HEK293 (cell line): Measurements from ENCODE around the gene TMEM187.

Experiments
- CTCF ChIA-PET: fragments of 350-600 bp; formaldehyde crosslinking; extraction: SDS; loops from one replicate; lab custom pipeline; 2021; ENCODE audit warnings: antibody characterized with exemption; lab: Yijun Ruan, JAX
- POLR2A ChIA-PET: fragments of 300-600 bp; formaldehyde crosslinking; extraction: SDS; loops from one replicate; lab custom pipeline; 2020; ENCODE audit warnings: antibody characterized with exemption, inconsistent platforms; lab: Yijun Ruan, JAX
- H3K27ac ChIP-seq: fragments of 200-500 bp; sonication (Bioruptor generic); 2 replicates; pipeline ENCODE4 v1.5.1; 2014; ENCODE audit warnings: low read depth, low read length, control low read depth, inconsistent platforms; ENCODE audit errors: extremely low read depth
- H3K36me3 ChIP-seq, 2 experiments: fragments of 200-500 bp in 1 of 2; sonication (Bioruptor generic) in 1 of 2; 1 replicate in 1 of 2; 2 replicates in 1 of 2; pipeline ENCODE4 v1.5.1; 2014 to 2017; ENCODE audit warnings: inconsistent platforms in 2 of 2, low read length in 2 of 2; ENCODE audit not compliant: control insufficient read depth in 2 of 2, insufficient read depth in 1 of 2
- H3K4me1 ChIP-seq: fragments of 200-500 bp; sonication (Bioruptor generic); 2 replicates; pipeline ENCODE4 v1.5.1; 2014; ENCODE audit warnings: mild to moderate bottlenecking, low read length, inconsistent platforms; ENCODE audit not compliant: control insufficient read depth, insufficient read depth
- H3K4me3 ChIP-seq: 2 replicates; pipeline ENCODE4 v1.5.1; 2011; ENCODE audit warnings: low read depth, mild to moderate bottlenecking, control low read depth, low read length, moderate library complexity
- H3K9me3 ChIP-seq: fragments of 200-500 bp; sonication (Bioruptor generic); 2 replicates; pipeline ENCODE4 v1.5.1; 2014; ENCODE audit warnings: low read depth, low read length, inconsistent platforms; ENCODE audit not compliant: control insufficient read depth, insufficient read depth
- GLIS1 ChIP-seq: fragments of 450-650 bp; formaldehyde crosslinking; IDR thresholded peaks from 2 replicates; pipeline ENCODE4 v1.5.1; 2016; ENCODE audit warnings: missing biosample characterization, missing genetic modification characterization
- KLF9 ChIP-seq: fragments of 450-650 bp; formaldehyde crosslinking; IDR thresholded peaks from 2 replicates; pipeline ENCODE4 v1.5.1; 2016; ENCODE audit warnings: missing biosample characterization, missing genetic modification characterization, low read depth
- PBX3 ChIP-seq: sonication (generic); formaldehyde crosslinking; IDR thresholded peaks from 2 replicates; pipeline ENCODE4 v1.8.1; 2022; ENCODE audit warnings: mild to moderate bottlenecking, moderate library complexity, missing genetic modification reagents
- SCRT2 ChIP-seq: fragments of 450-650 bp; formaldehyde crosslinking; IDR thresholded peaks from 2 replicates; pipeline ENCODE4 v1.5.1; 2016; ENCODE audit warnings: missing biosample characterization, missing genetic modification characterization
- ZBTB20 ChIP-seq: fragments of 450-650 bp; formaldehyde crosslinking; IDR thresholded peaks from 2 replicates; pipeline ENCODE4 v1.5.1; 2016; ENCODE audit warnings: missing biosample characterization, missing genetic modification characterization
- ZBTB21 ChIP-seq: fragments of 450-650 bp; formaldehyde crosslinking; IDR thresholded peaks from 2 replicates; pipeline ENCODE4 v1.5.1; 2017; ENCODE audit warnings: missing biosample characterization, missing genetic modification characterization
- ZBTB8A ChIP-seq: fragments of 450-650 bp; formaldehyde crosslinking; IDR thresholded peaks from 2 replicates; pipeline ENCODE4 v1.5.1; 2016; ENCODE audit warnings: missing biosample characterization, missing genetic modification characterization
- ZNF146 ChIP-seq: fragments of 450-650 bp; formaldehyde crosslinking; IDR thresholded peaks from 2 replicates; pipeline ENCODE4 v1.5.1; 2016; ENCODE audit warnings: missing biosample characterization, missing genetic modification characterization
- ZNF155 ChIP-seq: fragments of 450-650 bp; formaldehyde crosslinking; IDR thresholded peaks from 2 replicates; pipeline ENCODE4 v1.5.1; 2016; ENCODE audit warnings: missing biosample characterization, missing genetic modification characterization
- ZNF169 ChIP-seq: fragments of 450-650 bp; formaldehyde crosslinking; IDR thresholded peaks from 2 replicates; pipeline ENCODE4 v1.5.1; 2016; ENCODE audit warnings: missing biosample characterization, missing genetic modification characterization
- ZNF324 ChIP-seq: fragments of 450-650 bp; formaldehyde crosslinking; IDR thresholded peaks from 2 replicates; pipeline ENCODE4 v1.5.1; 2016; ENCODE audit warnings: missing biosample characterization, missing genetic modification characterization
- ZNF350 ChIP-seq: fragments of 450-650 bp; formaldehyde crosslinking; IDR thresholded peaks from 2 replicates; pipeline ENCODE4 v1.5.0; 2017; ENCODE audit warnings: missing biosample characterization, mild to moderate bottlenecking, missing genetic modification characterization
- ZNF433 ChIP-seq: fragments of 450-650 bp; formaldehyde crosslinking; IDR thresholded peaks from 2 replicates; pipeline ENCODE4 v1.5.1; 2016; ENCODE audit warnings: missing biosample characterization, missing genetic modification characterization, low read depth
- ZNF529 ChIP-seq: fragments of 450-650 bp; formaldehyde crosslinking; IDR thresholded peaks from 2 replicates; pipeline ENCODE4 v1.5.1; 2017; ENCODE audit warnings: missing genetic modification characterization, missing biosample characterization; ENCODE audit not compliant: insufficient replicate concordance
- ZNF549 ChIP-seq: fragments of 450-650 bp; IDR thresholded peaks from 2 replicates; pipeline ENCODE4 v1.5.1; 2018; ENCODE audit warnings: missing biosample characterization, missing genetic modification characterization, mild to moderate bottlenecking, inconsistent platforms, moderate library complexity
- ZNF558 ChIP-seq: fragments of 450-650 bp; formaldehyde crosslinking; IDR thresholded peaks from 2 replicates; pipeline ENCODE4 v1.5.1; 2016; ENCODE audit warnings: missing biosample characterization, missing genetic modification characterization
- ZSCAN18 ChIP-seq: fragments of 450-650 bp; formaldehyde crosslinking; IDR thresholded peaks from 2 replicates; pipeline ENCODE4 v1.5.1; 2016; ENCODE audit warnings: missing biosample characterization, missing genetic modification characterization

The TMEM187 gene

DNA sequence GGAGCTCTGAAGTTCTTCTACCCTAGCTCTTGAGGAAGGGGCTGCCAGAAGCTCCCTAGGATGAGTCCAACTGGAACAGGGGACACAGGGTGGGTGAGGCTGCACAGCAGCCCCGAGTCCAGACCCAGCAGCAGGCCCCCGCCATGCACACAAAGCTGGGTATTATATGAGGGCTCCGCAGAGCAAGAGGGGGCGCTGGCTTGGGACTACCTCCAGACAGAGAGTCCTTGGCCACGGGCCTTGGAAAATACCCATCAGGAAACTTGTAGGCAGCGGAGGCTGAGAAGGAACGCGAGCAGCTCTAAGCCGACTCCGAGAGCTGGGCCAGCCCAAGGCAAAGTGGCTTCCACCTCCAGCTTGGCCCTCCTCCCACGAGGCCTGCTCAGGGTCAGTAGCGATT is 9.0 kb upstream of the TMEM187 start:
- CTCF ChIA-PET, result interaction anchor here (0.6 to 1.9 kb wide), 6 partner anchors 10 to 40 kb away, joined by 3 to 9 read pairs (median 3); no protein-coding TSS in a partner anchor
- no peak for TF ChIP-seq ZBTB20 (tag by site-specific recombination)
- no peaks in the 10 kb centered on the region for H3K9me3 ChIP-seq
- no peak overlapping the region for H3K27ac ChIP-seq
- H3K4me1 ChIP-seq, result peaks cover 4% of the 10 kb centered on the region; the same call in 1 of the 2 replicates
- no peak overlapping the region for H3K4me3 ChIP-seq
- peaks cover 28 to 95% of the 10 kb centered on the region in 2 experiments for H3K36me3 ChIP-seq
- POLR2A ChIA-PET, result interaction anchor here (0.5 to 1.9 kb wide), 4 partner anchors 11 to 618 kb away, joined by 3 to 5 read pairs (median 4); no protein-coding TSS in a partner anchor

- no peak for TF ChIP-seq ZSCAN18 (tag by site-specific recombination)
- TF ChIP-seq ZBTB8A, result 0 out of 2 replicates have a peak, but pooled peaks have one; percentile 26
- TF ChIP-seq ZNF169, result no peak
- TF ChIP-seq ZNF146 (tag by site-specific recombination), result no peak
- no peak for TF ChIP-seq GLIS1 (tag by site-specific recombination)
- no peak for TF ChIP-seq ZNF324
- no peak overlapping the region for H3K4me3 ChIP-seq
- no peaks in the 10 kb centered on the region for H3K9me3 ChIP-seq
- H3K4me1 ChIP-seq, result peaks cover 4% of the 10 kb centered on the region; the same call in 1 of the 2 replicates
- peaks cover 28 to 91% of the 10 kb centered on the region in 2 experiments for H3K36me3 ChIP-seq
- H3K27ac ChIP-seq, result no peak overlapping the region
- ChIA-PET CTCF (interaction anchor here (1.0 to 1.9 kb wide), 4 partner anchors 10 to 17 kb away, joined by 3 to 5 read pairs (median 3); no protein-coding TSS in a partner anchor), POLR2A (interaction anchor here (1.9 kb wide), 1 partner anchor 36 kb away, joined by 5 read pairs; no protein-coding TSS in a partner anchor)
Observed at GRCh38 chrX:153964105-153964504, 8.4 kb upstream of the TMEM187 start.

DNA sequence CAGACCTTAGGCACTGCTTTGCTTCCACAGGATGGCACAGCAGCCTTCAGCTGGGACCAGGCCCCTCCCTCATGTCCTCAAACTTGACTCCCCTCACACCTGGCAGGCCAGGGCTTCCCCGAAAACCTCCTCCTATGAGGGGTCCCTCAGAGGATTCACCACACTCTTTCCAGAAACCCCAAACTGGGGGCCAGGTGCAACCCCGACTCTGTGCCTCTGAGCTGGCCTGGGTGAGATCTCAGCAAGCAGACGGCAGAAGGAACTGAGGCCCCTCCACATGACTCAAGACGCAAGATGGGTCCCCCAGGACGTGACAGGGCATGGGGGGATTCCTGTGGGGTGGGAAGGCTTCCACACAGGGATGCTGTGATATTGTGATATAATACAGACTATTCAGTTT is 7.1 kb upstream of the TMEM187 start:
- Histone ChIP-seq H3K27ac (no peak overlapping the region), H3K36me3 (peaks cover 19 to 78% of the 10 kb centered on the region in 2 experiments), H3K4me1 (peaks cover 4% of the 10 kb centered on the region; the same call in 1 of the 2 replicates), H3K9me3 (no peaks in the 10 kb centered on the region), H3K4me3 (no peak overlapping the region)
- TF ChIP-seq KLF9 (tag by site-specific recombination), result no peak
- no peak for TF ChIP-seq ZNF549 (tag by site-specific recombination)
- no peak for TF ChIP-seq ZNF433
- TF ChIP-seq ZNF529 (tag by site-specific recombination), result no peak
- TF ChIP-seq ZNF350, result no peak
- no peak for TF ChIP-seq ZBTB21
- no peak for TF ChIP-seq ZNF155 (tag by site-specific recombination)
- TF ChIP-seq ZNF558, result no peak
- ChIA-PET POLR2A (interaction anchor here (0.6 kb wide), 1 partner anchor 124 kb away, joined by 4 read pairs; no protein-coding TSS in a partner anchor), CTCF (interaction anchor here (1.0 to 7.0 kb wide), 2 partner anchors 13 to 19 kb away, joined by 3 to 65 read pairs; no protein-coding TSS in a partner anchor)

DNA sequence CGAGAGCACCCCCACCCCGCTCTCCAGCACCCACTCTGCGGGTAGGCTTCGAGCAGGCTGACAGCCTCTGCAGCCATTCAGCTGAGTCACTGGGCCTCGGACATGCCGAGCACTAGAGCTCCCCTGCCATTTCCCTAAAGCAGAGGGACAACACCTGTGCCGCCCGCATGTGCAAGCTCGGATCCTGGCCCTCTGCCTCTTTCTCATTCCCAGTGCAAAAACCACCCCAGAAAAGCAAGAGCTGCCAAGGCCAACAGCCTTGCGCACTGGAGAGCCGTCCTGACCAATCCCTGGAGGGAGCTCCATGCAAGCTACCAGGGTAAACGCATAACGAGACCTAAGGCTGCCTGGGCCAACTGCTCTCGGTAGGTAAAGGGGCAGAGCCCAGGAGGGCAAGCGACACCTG is 6.3 kb upstream of the TMEM187 start:
- CTCF ChIA-PET, result interaction anchor here (1.5 to 7.0 kb wide), 3 partner anchors 13 to 47 kb away, joined by 4 to 65 read pairs (median 5); no protein-coding TSS in a partner anchor

More for the DNA sequence above, 6.3 kb upstream of the TMEM187 start:
- H3K27ac ChIP-seq, result no peak overlapping the region
- no peaks in the 10 kb centered on the region for H3K9me3 ChIP-seq
- H3K36me3 ChIP-seq, result peaks cover 13 to 69% of the 10 kb centered on the region in 2 experiments; a peak in 2 of 3 replicates
- POLR2A ChIA-PET, result interaction anchor here (0.6 to 1.5 kb wide), 3 partner anchors 18 to 872 kb away, joined by 3 to 6 read pairs (median 3); no protein-coding TSS in a partner anchor
- H3K4me3 ChIP-seq, result no peak overlapping the region
- TF ChIP-seq PBX3, result 0 out of 2 replicates have a peak, but pooled peaks have one; percentile 32
- TF ChIP-seq SCRT2 (tag by site-specific recombination), result no peak
- H3K4me1 ChIP-seq, result peaks cover 4% of the 10 kb centered on the region; the same call in 1 of the 2 replicates
